GM12864 (cell line): ENCODE results near the gene SCRT2.

Experiments
- DNase-seq: peaks from one replicate; pipeline ENCODE4 v3.0.0-alpha.2; 2011; ENCODE audit warnings: low read depth
- H3K4me3 ChIP-seq: 2 replicates; pipeline ENCODE4 v1.5.1; 2011; ENCODE audit warnings: mild to moderate bottlenecking, low read depth, low read length, control low read depth
- CTCF ChIP-seq: IDR thresholded peaks from 2 replicates; pipeline ENCODE4 v1.5.1; 2011; ENCODE audit warnings: low read depth, mild to moderate bottlenecking, moderate library complexity, low read length, control low read depth, inconsistent platforms; ENCODE audit errors: missing control alignments

SCRT2 gene

GRCh38 chr20:684676-685319 lies 9.2 kb upstream of the SCRT2 start:
- no peak for TF ChIP-seq CTCF
- DNase-seq, result no peak
- H3K4me3 ChIP-seq, result no peak overlapping the region

DNA sequence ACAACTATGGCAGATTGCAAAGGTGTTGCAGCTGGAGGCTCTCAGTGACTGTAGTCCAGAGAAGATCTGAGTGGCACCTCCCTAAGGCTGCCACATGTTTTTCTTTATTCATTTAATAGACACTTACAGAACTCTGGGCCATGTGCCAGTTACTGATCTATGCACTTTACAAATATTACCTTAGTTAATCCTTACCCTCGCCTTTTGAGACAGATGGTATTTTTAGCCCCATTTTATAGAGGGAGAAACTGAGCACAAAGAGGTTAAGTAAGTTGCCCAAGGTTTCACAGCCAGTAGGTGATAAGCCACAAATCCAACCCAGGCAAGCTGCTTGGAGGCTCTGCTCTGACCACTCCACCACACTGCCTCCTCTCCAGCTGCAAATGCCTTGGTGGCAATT lies 6.5 kb upstream of the SCRT2 start:
- TF ChIP-seq CTCF, result no peak
- DNase-seq, result no peak
- H3K4me3 ChIP-seq, result no peak overlapping the region

DNA sequence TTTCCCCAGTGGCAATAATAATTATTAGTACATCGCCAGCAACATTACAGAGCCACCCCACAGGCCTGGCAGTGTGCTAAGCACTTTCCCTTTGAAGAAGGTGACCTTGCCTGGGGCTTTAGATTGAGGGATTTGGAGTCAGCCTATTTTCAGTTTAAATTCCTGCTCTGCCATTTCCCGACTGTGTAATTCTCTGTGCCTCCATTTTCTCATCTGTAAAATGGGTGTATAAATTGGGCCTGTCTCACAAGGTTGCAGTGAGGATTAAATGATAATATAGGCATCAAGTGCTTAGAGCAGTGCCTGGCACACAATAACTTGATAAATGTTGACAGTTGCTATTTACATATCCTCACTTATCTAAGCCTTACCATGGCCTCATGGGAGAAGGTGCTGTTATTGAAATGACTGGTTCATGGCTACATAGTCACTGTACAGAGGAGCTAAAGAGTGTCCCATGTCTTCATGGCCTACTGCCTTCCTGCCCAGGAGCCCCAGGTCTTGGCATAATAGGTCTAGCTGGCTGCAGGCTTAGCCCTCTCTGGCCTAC lies 5.1 kb upstream of the SCRT2 start:
- DNase-seq, result no peak
- TF ChIP-seq CTCF, result no peak

GRCh38 chr20:677957-678356 lies 2.4 kb upstream of the SCRT2 start:
- no peak overlapping the region for H3K4me3 ChIP-seq
- TF ChIP-seq CTCF, result no peak
- no peak for DNase-seq

More for the DNA sequence above, 5.1 kb upstream of the SCRT2 start:
- H3K4me3 ChIP-seq, result no peak overlapping the region

GRCh38 chr20:676967-677366 lies 1.4 kb upstream of the SCRT2 start:
- TF ChIP-seq CTCF, result no peak
- no peak overlapping the region for H3K4me3 ChIP-seq
- DNase-seq, result no peak

GRCh38 chr20:676315-676937 lies 824 bp upstream of the SCRT2 start:
- H3K4me3 ChIP-seq, result no peak overlapping the region
- DNase-seq, result no peak
- no peak for TF ChIP-seq CTCF
